HepG2 (cell line): ENCODE data around the gene U2AF2. TPM values are rescaled to one million over a fixed set of nuclear protein-coding genes. Genes with fewer than 3 reads are reported as not detected.
A peak's percentile ranks its signal among the peaks of the same experiment; 100 is the strongest.

Experiments
- ATAC-seq: fragments of 200-7000 bp; cut with Tn5 transposase; 3 replicates; pipeline ENCODE4 v1.9.1; 2020; ENCODE audit warnings: mild to moderate bottlenecking, moderate library complexity
- BruUV-seq: library from RNA; stranded (reverse); fragments of 400-500 nt; replicated peaks from 2 replicates; lab custom pipeline; 2021; lab: Mats Ljungman, UMichigan
- CTCF ChIA-PET: fragments of 300-600 bp; formaldehyde crosslinking; extraction: SDS; loops from one replicate; lab custom pipeline; 2021; ENCODE audit warnings: low total read pairs, inconsistent platforms, low intra/inter-chr PET ratio; lab: Yijun Ruan, JAX
- POLR2A ChIA-PET: fragments of 350-600 bp; sonication (Branson Sonifier 250); formaldehyde crosslinking; loops from one replicate; lab custom pipeline; 2020; ENCODE audit warnings: antibody characterized with exemption, inconsistent platforms; lab: Yijun Ruan, JAX
- DNase-seq: peaks from one replicate; pipeline ENCODE4 v3.0.0-alpha.2; 2015; ENCODE audit warnings: low spot score
- FAIRE-seq: peaks from 3 replicates; lab custom pipeline; 2011; peaks lifted over from hg19 to GRCh38; lab: Jason Lieb, UNC
- H2AFZ ChIP-seq: one replicate; pipeline ENCODE4 v1.6.1; 2011; ENCODE audit warnings: low read length, inconsistent platforms
- H3K27ac ChIP-seq: fragments of 300-600 bp; 3 replicates; pipeline ENCODE4 v1.8.0; 2011; ENCODE audit warnings: mixed run types, mild to moderate bottlenecking, mixed read lengths, low read length, inconsistent platforms; ENCODE audit not compliant: insufficient read depth; ENCODE audit errors: extremely low read length
- H3K27me3 ChIP-seq, 2 experiments: fragments of 200-600 bp in 1 of 2; 2 replicates in 1 of 2; 3 replicates in 1 of 2; pipeline versions ENCODE4 v1.6.0 to v1.8.0; 2011; ENCODE audit warnings: low read length in 2 of 2, mild to moderate bottlenecking in 2 of 2, moderate library complexity in 2 of 2, inconsistent platforms in 1 of 2; ENCODE audit not compliant: insufficient read depth in 2 of 2, control insufficient read depth in 1 of 2
- H3K36me3 ChIP-seq, 2 experiments: fragments of 200-600 bp in 1 of 2; replicated peaks in 1 of 2; 2 replicates in 1 of 2; 3 replicates in 1 of 2; pipeline versions ENCODE4 v1.5.1 to v1.8.0; 2011; ENCODE audit warnings: low read length in 2 of 2, inconsistent platforms in 1 of 2; ENCODE audit not compliant: insufficient read depth in 2 of 2, control insufficient read depth in 1 of 2
- H3K4me1 ChIP-seq: 2 replicates; pipeline ENCODE4 v1.5.1; 2012; ENCODE audit warnings: low read length, inconsistent platforms; ENCODE audit not compliant: insufficient read depth
- H3K4me2 ChIP-seq: 2 replicates; pipeline ENCODE4 v1.6.0; 2011; ENCODE audit warnings: low read depth, low read length, inconsistent platforms
- H3K4me3 ChIP-seq, 3 experiments: fragments of 200-600 bp in 1 of 3; sonication (generic), shearing (Covaris generic) in 1 of 3; replicated peaks in 1 of 3; 2 replicates each; pipeline ENCODE4 v1.5.1; 2011 to 2016; ENCODE audit warnings: low read length in 3 of 3, inconsistent platforms in 2 of 3, low read depth in 2 of 3, mild to moderate bottlenecking in 2 of 3, control low read depth in 1 of 3, mixed read lengths in 1 of 3; ENCODE audit not compliant: insufficient read depth in 1 of 3
- H3K79me2 ChIP-seq: one replicate; pipeline ENCODE4 v1.6.1; 2011; ENCODE audit warnings: low read length, inconsistent platforms; ENCODE audit not compliant: insufficient read depth
- H3K9ac ChIP-seq: 2 replicates; pipeline ENCODE4 v1.6.0; 2011; ENCODE audit warnings: mild to moderate bottlenecking, low read depth, low read length, inconsistent platforms; ENCODE audit not compliant: insufficient read depth
- H3K9me3 ChIP-seq: 2 replicates; pipeline ENCODE4 v1.5.1; 2012; ENCODE audit warnings: mild to moderate bottlenecking, low read length
- H4K20me1 ChIP-seq: 2 replicates; pipeline ENCODE4 v1.6.0; 2011; ENCODE audit warnings: inconsistent platforms, mild to moderate bottlenecking, low read length, moderate library complexity; ENCODE audit not compliant: insufficient read depth
- AGO2 ChIP-seq: fragments of 200-400 bp; formaldehyde crosslinking; optimal IDR thresholded peaks from 2 replicates; pipeline ENCODE3; 2017; ENCODE audit warnings: mild to moderate bottlenecking, low read depth, low read length, moderate library complexity
- ESRRA ChIP-seq: sonication (generic); formaldehyde crosslinking; IDR thresholded peaks from 2 replicates; pipeline ENCODE4 v1.5.1; 2020; ENCODE audit warnings: mild to moderate bottlenecking, low read depth, missing genetic modification reagents
- FOSL2 ChIP-seq: sonication (generic); formaldehyde crosslinking; IDR thresholded peaks from 2 replicates; pipeline ENCODE4 v1.4.0; 2020; ENCODE audit warnings: missing genetic modification reagents
- FOXA3 ChIP-seq: IDR thresholded peaks from 2 replicates; pipeline ENCODE4 v1.6.1; 2016; ENCODE audit warnings: missing genetic modification reagents, missing compliant biosample characterization
- GABPB1 ChIP-seq: IDR thresholded peaks from 2 replicates; pipeline ENCODE4 v1.6.1; 2016; ENCODE audit warnings: mild to moderate bottlenecking, missing genetic modification reagents, moderate library complexity, missing compliant biosample characterization
- HDAC6 ChIP-seq: fragments of 200-600 bp; sonication (generic); IDR thresholded peaks from 2 replicates; pipeline ENCODE4 v1.7.0; 2017; ENCODE audit warnings: mild to moderate bottlenecking, antibody characterized with exemption, low read length, low read depth
- HOXD1 ChIP-seq: sonication (generic); formaldehyde crosslinking; IDR thresholded peaks from 2 replicates; pipeline ENCODE4 v1.5.0; 2020; ENCODE audit warnings: missing genetic modification reagents
- MIER2 ChIP-seq: IDR thresholded peaks from 2 replicates; pipeline ENCODE4 v1.6.1; 2016; ENCODE audit warnings: missing biosample characterization, missing genetic modification reagents
- MTA1 ChIP-seq: sonication (generic); formaldehyde crosslinking; IDR thresholded peaks from 2 replicates; pipeline ENCODE4 v1.4.0; 2020; ENCODE audit warnings: missing genetic modification reagents, mild to moderate bottlenecking, borderline replicate concordance
- RBFOX2 ChIP-seq: fragments of 200-400 bp; formaldehyde crosslinking; IDR thresholded peaks from 2 replicates; pipeline ENCODE4 v1.6.1; 2017; ENCODE audit warnings: low read depth, mild to moderate bottlenecking, low read length
- RBM22 ChIP-seq: fragments of 200-400 bp; formaldehyde crosslinking; optimal IDR thresholded peaks from 2 replicates; pipeline ENCODE3; 2017; ENCODE audit warnings: mild to moderate bottlenecking, low read length, moderate library complexity
- SAFB2 ChIP-seq: sonication (generic); formaldehyde crosslinking; IDR thresholded peaks from 2 replicates; pipeline ENCODE4 v1.5.1; 2020; ENCODE audit warnings: missing genetic modification reagents, low read depth, mild to moderate bottlenecking, borderline replicate concordance
- SIX1 ChIP-seq: sonication (generic); formaldehyde crosslinking; IDR thresholded peaks from 2 replicates; pipeline ENCODE4 v1.4.0; 2020; ENCODE audit warnings: missing genetic modification reagents, borderline replicate concordance
- ZC3H13 ChIP-seq: sonication (generic); formaldehyde crosslinking; IDR thresholded peaks from 2 replicates; pipeline ENCODE4 v1.8.1; 2023; ENCODE audit warnings: mild to moderate bottlenecking, missing genetic modification reagents, moderate library complexity
- ZNF501 ChIP-seq: sonication (generic); formaldehyde crosslinking; IDR thresholded peaks from 2 replicates; pipeline ENCODE4 v1.5.1; 2020; ENCODE audit warnings: mild to moderate bottlenecking, moderate library complexity, missing genetic modification reagents
- ZNF510 ChIP-seq: sonication (generic); formaldehyde crosslinking; IDR thresholded peaks from 2 replicates; pipeline ENCODE4 v1.4.0; 2020; ENCODE audit warnings: low read depth, mild to moderate bottlenecking, missing genetic modification reagents
- WGBS: methylation state at CpG from one replicate; pipeline ENCODE4 v1.1.6; 2017; ENCODE audit warnings: low lambda C conversion rate; 5-methylcytosine and 5-hydroxymethylcytosine counted together
- in situ Hi-C: cut with HindIII; loops from 2 replicates; pipeline ENCODE4 v1.10.0; 2017; ENCODE audit warnings: low pct_unique_long_range_greater_than_20kb; ENCODE audit not compliant: extremely low pct_ligation_motif_present
- intact Hi-C: fragments of 100-400 bp; cut with micrococcal nuclease; formaldehyde crosslinking; loops from one replicate; pipeline ENCODE4 v1.10.0; 2022; ENCODE audit not compliant: unreplicated experiment
- polyA plus RNA-seq, 8 experiments: library from polyadenylated mRNA; depleted of rRNA in 3 of 8; stranded (reverse) in 7 of 8; unstranded in 1 of 8; fragments of >200 nt; fragmentation: Illumina TruSeq in 4 of 8; extraction: Trizol in 4 of 8; gene quantifications; 2 replicates each; pipeline versions ENCODE4 v1.2.1 to v1.2.3, GENCODE V29; 2011 to 2016; ENCODE audit warnings: low read depth in 4 of 8, missing spikeins in 1 of 8, mixed read lengths in 1 of 8; ENCODE audit not compliant: insufficient read depth in 1 of 8
- total RNA-seq, 5 experiments: library from RNA; depleted of rRNA; stranded (reverse); fragments of >200 nt; fragmentation: Illumina TruSeq; extraction: Trizol; gene quantifications; 2 replicates each; pipeline ENCODE4 v1.2.3, GENCODE V29; 2016; ENCODE audit warnings: low read depth in 1 of 5
- TF ChIP-seq, protein P1 (sequence below): sonication (generic); formaldehyde crosslinking; IDR thresholded peaks from 2 replicates; pipeline ENCODE4 v1.5.1; 2020; ENCODE audit warnings: mild to moderate bottlenecking, missing genetic modification reagents, moderate library complexity
- TF ChIP-seq, protein P2 (sequence below): sonication (generic); formaldehyde crosslinking; IDR thresholded peaks from 2 replicates; pipeline ENCODE4 v1.8.0; 2022; ENCODE audit warnings: mild to moderate bottlenecking, missing genetic modification reagents, moderate library complexity
- TF ChIP-seq, protein P3 (sequence below): sonication (generic); formaldehyde crosslinking; IDR thresholded peaks from 2 replicates; pipeline ENCODE4 v1.5.0; 2020; ENCODE audit warnings: missing genetic modification reagents, mild to moderate bottlenecking, borderline replicate concordance

U2AF2 gene
- total and polyA plus RNA-seq, 2 of the 13 experiments (the other 11 are each of a cell fraction or from before 2014, with no cell fraction given): 84.3 to 124 TPM

DNA sequence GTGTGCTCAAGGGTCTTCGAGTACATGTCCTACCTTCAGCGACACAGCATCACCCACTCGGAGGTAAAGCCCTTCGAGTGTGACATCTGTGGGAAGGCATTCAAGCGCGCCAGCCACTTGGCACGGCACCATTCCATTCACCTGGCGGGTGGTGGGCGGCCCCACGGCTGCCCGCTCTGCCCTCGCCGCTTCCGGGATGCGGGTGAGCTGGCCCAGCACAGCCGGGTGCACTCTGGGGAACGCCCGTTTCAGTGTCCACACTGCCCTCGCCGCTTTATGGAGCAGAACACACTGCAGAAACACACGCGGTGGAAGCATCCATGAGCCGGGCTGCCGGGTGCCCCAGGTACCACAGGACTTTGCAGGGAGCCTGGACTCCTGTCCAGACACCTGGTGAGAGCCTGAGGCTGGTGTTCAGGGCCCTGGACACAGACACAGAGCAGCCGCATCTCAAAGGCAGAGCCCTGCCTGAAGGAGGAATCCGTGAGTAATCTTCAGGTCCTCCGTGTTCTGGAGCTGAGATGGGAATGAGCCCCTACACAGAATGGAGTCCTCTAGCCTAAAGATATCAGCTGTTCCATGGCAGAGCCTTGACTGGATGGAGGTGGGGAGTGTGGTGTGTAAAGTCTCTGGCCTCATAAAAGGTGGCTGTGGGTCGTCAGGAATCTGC lies 9.9 kb upstream of the U2AF2 start:
- Histone ChIP-seq H3K9ac (peak overlapping the region; percentile 84), H3K27ac (no peak overlapping the region), H2AFZ (no peak overlapping the region), H3K4me2 (peak overlapping the region; percentile 84), H3K4me3 (peak overlapping the region; percentile 92 to 96 (median 92); a peak in 5 of 6 replicates), H3K4me1 (peaks cover 57% of the 10 kb centered on the region), H3K27me3 (no peaks in the 10 kb centered on the region; a peak in 1 of 5 replicates), H3K79me2 (peaks cover 41% of the 10 kb centered on the region), H3K36me3 (peaks cover 0 to 10% of the 10 kb centered on the region in 2 experiments; a peak in 2 of 5 replicates), H3K9me3 (no peaks in the 10 kb centered on the region), H4K20me1 (no peaks in the 10 kb centered on the region)
- TSS peak; percentile 67 for BruUV-seq
- FAIRE-seq (no peak), DNase-seq (no peak), ATAC-seq (no peak)
- POLR2A ChIA-PET: interaction anchor here (2.4 kb wide), 1 partner anchor 10 kb away, joined by 10 read pairs; the partner anchor contains the start of gene U2AF2
- intact Hi-C loops: no loop called here
- CTCF ChIA-PET: interaction anchor here (1.1 kb wide), 1 partner anchor 9 kb away, joined by 3 read pairs; no protein-coding TSS in a partner anchor
- 95% methylated on average over 19 of the region's 28 CpGs for WGBS
- in situ Hi-C loops: no loop called here
- TF ChIP-seq, protein P1, sequence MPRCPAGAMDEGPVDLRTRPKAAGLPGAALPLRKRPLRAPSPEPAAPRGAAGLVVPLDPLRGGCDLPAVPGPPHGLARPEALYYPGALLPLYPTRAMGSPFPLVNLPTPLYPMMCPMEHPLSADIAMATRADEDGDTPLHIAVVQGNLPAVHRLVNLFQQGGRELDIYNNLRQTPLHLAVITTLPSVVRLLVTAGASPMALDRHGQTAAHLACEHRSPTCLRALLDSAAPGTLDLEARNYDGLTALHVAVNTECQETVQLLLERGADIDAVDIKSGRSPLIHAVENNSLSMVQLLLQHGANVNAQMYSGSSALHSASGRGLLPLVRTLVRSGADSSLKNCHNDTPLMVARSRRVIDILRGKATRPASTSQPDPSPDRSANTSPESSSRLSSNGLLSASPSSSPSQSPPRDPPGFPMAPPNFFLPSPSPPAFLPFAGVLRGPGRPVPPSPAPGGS (CRISPR knock-in tag): no peak
- TF ChIP-seq, protein P2, sequence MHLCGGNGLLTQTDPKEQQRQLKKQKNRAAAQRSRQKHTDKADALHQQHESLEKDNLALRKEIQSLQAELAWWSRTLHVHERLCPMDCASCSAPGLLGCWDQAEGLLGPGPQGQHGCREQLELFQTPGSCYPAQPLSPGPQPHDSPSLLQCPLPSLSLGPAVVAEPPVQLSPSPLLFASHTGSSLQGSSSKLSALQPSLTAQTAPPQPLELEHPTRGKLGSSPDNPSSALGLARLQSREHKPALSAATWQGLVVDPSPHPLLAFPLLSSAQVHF: no peak
- TF ChIP-seq FOXA3 (CRISPR knock-in tag): no peak
- no peak for TF ChIP-seq ZC3H13 (CRISPR knock-in tag)
- TF ChIP-seq RBFOX2: peak; percentile 62
- TF ChIP-seq GABPB1 (CRISPR knock-in tag): peak; percentile 14; the same call in 1 of the 2 replicates
- TF ChIP-seq MIER2: no peak
- TF ChIP-seq ESRRA: no peak
- no peak for TF ChIP-seq FOSL2 (CRISPR knock-in tag)
- TF ChIP-seq RBM22: peak; percentile 47
- TF ChIP-seq ZNF501 (CRISPR knock-in tag): no peak
- no peak for TF ChIP-seq HDAC6
- TF ChIP-seq ZNF510 (CRISPR knock-in tag): no peak
- TF ChIP-seq HOXD1 (CRISPR knock-in tag): no peak
- no peak for TF ChIP-seq MTA1
- TF ChIP-seq AGO2: peak; percentile 74
- TF ChIP-seq, protein P3, sequence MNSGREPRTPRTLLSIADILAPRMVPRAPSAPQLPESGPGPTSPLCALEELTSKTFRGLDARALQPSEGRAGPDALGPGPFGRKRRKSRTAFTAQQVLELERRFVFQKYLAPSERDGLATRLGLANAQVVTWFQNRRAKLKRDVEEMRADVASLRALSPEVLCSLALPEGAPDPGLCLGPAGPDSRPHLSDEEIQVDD (CRISPR knock-in tag): no peak
- no peak for TF ChIP-seq SAFB2
- no peak for TF ChIP-seq SIX1 (CRISPR knock-in tag)
